Right atrium auricular region (tissue), 2 donors: ENCODE measurements around the gene ARL17B. TPM values are rescaled to one million over a fixed set of nuclear protein-coding genes. Genes with fewer than 3 reads are reported as not detected.
A peak's percentile ranks its signal among the peaks of the same experiment; 100 is the strongest.
"Not testable (repeated sequence)": the region's sequence is repeated elsewhere in the genome, so short reads cannot be mapped to it uniquely, and the experiment has no call there.

Experiments
- DNase-seq: peaks from one replicate; pipeline ENCODE4 v3.0.0-alpha.2; 2019; ENCODE audit warnings: low spot score
- H3K27ac ChIP-seq, 2 donors: fragments of 200-600 bp; sonication (generic); 1 replicate in 1 of 2; 2 replicates in 1 of 2; pipeline ENCODE4 v1.5.1; 2016 to 2019
- H3K27me3 ChIP-seq, 2 donors: fragments of 200-600 bp; sonication (generic); one replicate each; pipeline versions ENCODE4 v1.5.1 to v1.6.0; 2017 to 2019
- H3K36me3 ChIP-seq: fragments of 200-600 bp; sonication (generic); one replicate; pipeline ENCODE4 v1.5.1; 2016
- H3K4me1 ChIP-seq, 2 donors: fragments of 200-600 bp; sonication (generic); one replicate each; pipeline versions ENCODE4 v1.5.1 to v1.6.0; 2017 to 2019
- H3K4me3 ChIP-seq, 2 donors: fragments of 200-600 bp; sonication (generic); 1 replicate in 1 of 2; 2 replicates in 1 of 2; pipeline ENCODE4 v1.5.1; 2017 to 2019; ENCODE audit warnings: mild to moderate bottlenecking in 1 of 2, moderate library complexity in 1 of 2
- H3K9me3 ChIP-seq, 2 donors: fragments of 200-600 bp; sonication (generic); one replicate each; pipeline ENCODE4 v1.5.1; 2019
- total RNA-seq, 2 donors: library from RNA; depleted of rRNA; stranded (reverse); fragments of >200 nt; gene quantifications; one replicate each; pipeline ENCODE4 v1.1.0, GENCODE V29; 2016

Gene ARL17B
- total RNA-seq, 2 donors from 2014 or later = 7.4 to 9.8 TPM

GRCh38 chr17:46244339-46244913, 117.1 kb downstream of the ARL17B start:
- H3K27ac ChIP-seq, H3K4me1 ChIP-seq: not testable (repeated sequence)

GRCh38 chr17:46243928-46244327, 117.6 kb downstream of the ARL17B start:
- not testable (repeated sequence) for H3K9me3 ChIP-seq, H3K27ac ChIP-seq, H3K36me3 ChIP-seq, H3K27me3 ChIP-seq, H3K4me1 ChIP-seq, DNase-seq, H3K4me3 ChIP-seq

More at GRCh38 chr17:46244339-46244913, 117.1 kb downstream of the ARL17B start:
- DNase-seq, H3K9me3 ChIP-seq, H3K4me3 ChIP-seq, H3K27me3 ChIP-seq, H3K36me3 ChIP-seq: not testable (repeated sequence)

GRCh38 chr17:46243505-46243904, 118.1 kb downstream of the ARL17B start:
- not testable (repeated sequence) for H3K9me3 ChIP-seq, H3K27ac ChIP-seq, H3K4me1 ChIP-seq, DNase-seq, H3K27me3 ChIP-seq, H3K36me3 ChIP-seq
- peak overlapping the region in 1 of 2 donors; percentile 21 for H3K4me3 ChIP-seq

- H3K4me3 ChIP-seq, H3K4me1 ChIP-seq, DNase-seq, H3K9me3 ChIP-seq, H3K27ac ChIP-seq, H3K27me3 ChIP-seq, H3K36me3 ChIP-seq: not testable (repeated sequence)
Observed at GRCh38 chr17:46231359-46231758, 130.2 kb downstream of the ARL17B start.

- H3K27ac ChIP-seq = peak overlapping the region; percentile 14 to 59
- H3K36me3 ChIP-seq, H3K27me3 ChIP-seq, H3K9me3 ChIP-seq, H3K4me1 ChIP-seq: not testable (repeated sequence)
- peak; percentile 92 for DNase-seq
- H3K4me3 ChIP-seq = peak overlapping the region; percentile 62 to 72
Observed at GRCh38 chr17:46225274-46225794, 136.2 kb downstream of the ARL17B start.

GRCh38 chr17:46224864-46225263, 136.7 kb downstream of the ARL17B start:
- H3K27ac ChIP-seq = peak overlapping the region; percentile 14 to 59
- DNase-seq = not testable (repeated sequence)

More at GRCh38 chr17:46224864-46225263, 136.7 kb downstream of the ARL17B start:
- H3K27me3 ChIP-seq, H3K9me3 ChIP-seq, H3K4me1 ChIP-seq, H3K36me3 ChIP-seq: not testable (repeated sequence)
- peak overlapping the region; percentile 62 to 72 for H3K4me3 ChIP-seq

Other genes starting within 250 kb of the ARL17B start
- 10 to 100 TPM; 26.6 to 29.2 TPM for gene KANSL1, start 168.3 kb downstream of the ARL17B start, total RNA-seq
- gene LRRC37A, start 66.6 kb downstream of the ARL17B start, total RNA-seq = under 1 TPM; 0.33 to 0.90 TPM
- 1 to 10 TPM; 3.1 to 5.7 TPM for gene LRRC37A2, start 150.7 kb upstream of the ARL17B start, total RNA-seq
- gene ARL17A, start 217.9 kb upstream of the ARL17B start, total RNA-seq = 1 to 10 TPM; 6.0 to 6.2 TPM
- 10 to 100 TPM; 13.1 to 17.8 TPM for gene NSF, start 228.9 kb upstream of the ARL17B start, total RNA-seq